DMS 273 treated with DMSO at 0.1 percent for 48 hours (cell line): ENCODE data around the gene POLR2F.

Source experiments
- DNase-seq: peaks from one replicate; lab custom pipeline; 2025; lab: John Stamatoyannopoulos, UW

The POLR2F gene

GRCh38 chr22:37953437-37954179 lies at the start of gene POLR2F, which contains the start of gene C22orf23:
Gene POLR2F (plus strand): TSS chr22:37953699. CDS start chr22:37953788, 89 bp downstream.
Gene C22orf23 (minus strand): TSS chr22:37953601. CDS start chr22:37953149, 452 bp downstream.
- DNase-seq = peak; percentile 78

- peak; percentile 48 for DNase-seq
Measured at GRCh38 chr22:37904572-37905533, 48.6 kb upstream of the POLR2F start.

- DNase-seq = no peak
Measured at GRCh38 chr22:37905534-37906363, 47.8 kb upstream of the POLR2F start, which contains the start of gene MICALL1. Gene MICALL1 (plus strand): TSS chr22:37906297. CDS start chr22:37906423, 126 bp downstream.

GRCh38 chr22:37906364-37907008 lies 47.0 kb upstream of the POLR2F start:
- no peak for DNase-seq

- no peak for DNase-seq
Measured at GRCh38 chr22:37907036-37907954, 46.2 kb upstream of the POLR2F start.

GRCh38 chr22:37909766-37910165 lies 43.7 kb upstream of the POLR2F start:
- no peak for DNase-seq

GRCh38 chr22:37910890-37911672 lies 42.4 kb upstream of the POLR2F start:
- no peak for DNase-seq

- no peak for DNase-seq
Measured at GRCh38 chr22:37911697-37912096, 41.8 kb upstream of the POLR2F start.

GRCh38 chr22:37912171-37912570 lies 41.3 kb upstream of the POLR2F start:
- DNase-seq = no peak

GRCh38 chr22:37913233-37913721 lies 40.2 kb upstream of the POLR2F start:
- DNase-seq = no peak

GRCh38 chr22:37916311-37916710 lies 37.2 kb upstream of the POLR2F start:
- DNase-seq = no peak

- no peak for DNase-seq
Measured at GRCh38 chr22:37917874-37918548, 35.5 kb upstream of the POLR2F start.

GRCh38 chr22:37918580-37919270 lies 34.8 kb upstream of the POLR2F start:
- DNase-seq = no peak

- no peak for DNase-seq
Measured at GRCh38 chr22:37920126-37920525, 33.4 kb upstream of the POLR2F start.

GRCh38 chr22:37922191-37922590 lies 31.3 kb upstream of the POLR2F start:
- DNase-seq = no peak

- no peak for DNase-seq
Measured at GRCh38 chr22:37923927-37924326, 29.6 kb upstream of the POLR2F start.

- no peak for DNase-seq
Measured at GRCh38 chr22:37924386-37925065, 29.0 kb upstream of the POLR2F start.
